Panc1 (cell line): ENCODE data around the gene CEP162. TPM values are rescaled to one million over a fixed set of nuclear protein-coding genes. Genes with fewer than 3 reads are reported as not detected.

Experiments
- ATAC-seq: fragments of 200-7000 bp; cut with Tn5 transposase; 2 replicates; pipeline ENCODE4 v1.9.1; 2020; ENCODE audit warnings: mild to moderate bottlenecking, moderate library complexity
- BruUV-seq: library from RNA; stranded (reverse); fragments of 400-500 nt; replicated peaks from 2 replicates; lab custom pipeline; 2021; lab: Mats Ljungman, UMichigan
- CTCF ChIA-PET: fragments of 300-600 bp; sonication (Branson Sonifier 250); formaldehyde crosslinking; loops from one replicate; lab custom pipeline; 2022; ENCODE audit warnings: antibody characterized with exemption; lab: Charles Lee
- POLR2A ChIA-PET: fragments of 300-600 bp; sonication (Branson Sonifier 250); formaldehyde crosslinking; loops from one replicate; lab custom pipeline; 2022; ENCODE audit warnings: antibody characterized with exemption; lab: Charles Lee
- DNase-seq: peaks from one replicate; pipeline ENCODE4 v3.0.0-alpha.2; 2010; ENCODE audit warnings: low read depth, low spot score
- H3K27ac ChIP-seq: 2 replicates; pipeline ENCODE4 v1.5.1; 2011; ENCODE audit warnings: mild to moderate bottlenecking, low read length, inconsistent platforms
- H3K27me3 ChIP-seq: fragments of 200-500 bp; sonication (Bioruptor generic); 2 replicates; pipeline ENCODE4 v1.6.0; 2014; ENCODE audit warnings: low read length, inconsistent platforms; ENCODE audit not compliant: control insufficient read depth, insufficient read depth
- H3K36me3 ChIP-seq: fragments of 200-500 bp; sonication (Bioruptor generic); 2 replicates; pipeline ENCODE4 v1.5.1; 2014; ENCODE audit warnings: inconsistent platforms, mild to moderate bottlenecking, low read length, moderate library complexity; ENCODE audit not compliant: control insufficient read depth, insufficient read depth
- H3K4me1 ChIP-seq: 2 replicates; pipeline ENCODE4 v1.5.1; 2011; ENCODE audit warnings: inconsistent platforms, mild to moderate bottlenecking, low read length, moderate library complexity; ENCODE audit not compliant: control insufficient read depth, insufficient read depth
- H3K4me3 ChIP-seq, 2 experiments: 2 replicates each; pipeline ENCODE4 v1.5.1; 2011 to 2012; ENCODE audit warnings: low read depth in 2 of 2, low read length in 2 of 2, mild to moderate bottlenecking in 2 of 2, inconsistent platforms in 1 of 2, moderate library complexity in 1 of 2
- H3K9me3 ChIP-seq: fragments of 200-500 bp; sonication (Bioruptor generic); 2 replicates; pipeline ENCODE4 v1.5.1; 2014; ENCODE audit warnings: low read depth, mild to moderate bottlenecking, inconsistent platforms, low read length, moderate library complexity; ENCODE audit not compliant: control insufficient read depth, insufficient read depth
- POLR2AphosphoS5 ChIP-seq: IDR thresholded peaks from 2 replicates; pipeline ENCODE4 v1.6.1; 2012; ENCODE audit warnings: mild to moderate bottlenecking, low read depth, low read length, moderate library complexity
- SIN3A ChIP-seq: IDR thresholded peaks from 2 replicates; pipeline ENCODE4 v1.6.1; 2012; ENCODE audit warnings: low read depth, mild to moderate bottlenecking, low read length, moderate library complexity, borderline replicate concordance; ENCODE audit not compliant: insufficient read depth
- TCF7L2 ChIP-seq: IDR thresholded peaks from 2 replicates; pipeline ENCODE4 v1.6.1; 2011; ENCODE audit warnings: mild to moderate bottlenecking, low read depth, low read length, inconsistent platforms
- in situ Hi-C: cut with HindIII; loops from 2 replicates; pipeline ENCODE4 v1.10.0; 2016; ENCODE audit warnings: low sequenced_read_pairs, low pct_unique_long_range_greater_than_20kb
- intact Hi-C: fragments of 100-400 bp; cut with micrococcal nuclease; formaldehyde crosslinking; loops from one replicate; pipeline ENCODE4 v1.10.0; 2022; ENCODE audit not compliant: unreplicated experiment
- total RNA-seq: library from RNA; stranded (reverse); gene quantifications from one replicate; pipeline ENCODE4 v1.2.1, GENCODE V29; 2021; ENCODE audit not compliant: unreplicated experiment
- TF ChIP-seq, protein P1 (sequence below): fragments of 450-650 bp; IDR thresholded peaks from 2 replicates; pipeline ENCODE4 v1.5.1; 2017; ENCODE audit warnings: mild to moderate bottlenecking
- TF ChIP-seq, protein P2 (sequence below), 2 experiments: IDR thresholded peaks; 2 replicates each; pipeline ENCODE4 v1.6.1; 2011 to 2012; ENCODE audit warnings: low read depth in 2 of 2, control low read depth in 1 of 2, low read length in 1 of 2, mild to moderate bottlenecking in 1 of 2, moderate library complexity in 1 of 2; ENCODE audit not compliant: insufficient read depth in 1 of 2

The CEP162 gene
- total RNA-seq, 1 experiment from 2014 or later: 5.3 TPM

DNA sequence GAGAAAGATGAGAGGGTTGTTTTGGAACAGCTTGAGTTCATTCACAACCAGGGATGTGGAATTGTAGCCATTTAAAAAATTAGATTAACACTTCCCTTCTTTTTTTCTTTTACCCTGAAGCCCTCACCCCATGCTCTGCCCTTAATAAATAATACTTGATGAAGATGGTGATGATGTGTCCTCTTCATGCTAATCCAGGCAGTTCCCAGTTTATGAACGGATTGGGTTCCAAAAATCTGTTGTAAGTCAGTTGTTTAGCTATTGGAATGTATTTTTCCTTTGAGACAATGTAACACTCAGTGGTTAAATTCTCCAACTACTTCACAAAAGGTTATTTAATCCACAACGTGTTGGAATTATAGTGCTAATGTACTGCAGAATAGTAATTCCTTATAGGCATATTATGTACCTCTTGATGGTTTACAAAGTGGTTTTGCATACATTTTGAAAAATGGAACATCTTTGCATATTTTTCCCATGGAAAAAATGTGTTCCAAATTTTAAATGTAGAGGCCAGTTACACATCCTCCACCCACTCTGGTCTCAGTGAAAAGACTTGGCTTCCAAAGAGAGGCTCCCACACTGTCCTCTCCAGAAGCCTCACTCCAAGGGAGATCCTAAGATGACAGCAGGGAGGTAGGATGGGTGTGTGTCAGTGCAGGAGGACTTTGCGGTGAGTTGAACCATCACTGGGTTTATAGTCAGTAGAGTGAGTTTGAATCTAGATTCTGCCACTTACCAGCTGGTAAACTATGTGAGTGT is 45.8 kb upstream of the CEP162 start:
- Histone ChIP-seq H3K9me3 (no peaks in the 10 kb centered on the region), H3K4me1 (no peaks in the 10 kb centered on the region), H3K4me3 (no peak overlapping the region), H3K27me3 (no peaks in the 10 kb centered on the region), H3K36me3 (no peaks in the 10 kb centered on the region), H3K27ac (no peak overlapping the region)
- BruUV-seq: no TSS peak
- POLR2A ChIA-PET: no interaction called here
- ATAC-seq (no peak), DNase-seq (no peak)
- TF ChIP-seq, protein P1, sequence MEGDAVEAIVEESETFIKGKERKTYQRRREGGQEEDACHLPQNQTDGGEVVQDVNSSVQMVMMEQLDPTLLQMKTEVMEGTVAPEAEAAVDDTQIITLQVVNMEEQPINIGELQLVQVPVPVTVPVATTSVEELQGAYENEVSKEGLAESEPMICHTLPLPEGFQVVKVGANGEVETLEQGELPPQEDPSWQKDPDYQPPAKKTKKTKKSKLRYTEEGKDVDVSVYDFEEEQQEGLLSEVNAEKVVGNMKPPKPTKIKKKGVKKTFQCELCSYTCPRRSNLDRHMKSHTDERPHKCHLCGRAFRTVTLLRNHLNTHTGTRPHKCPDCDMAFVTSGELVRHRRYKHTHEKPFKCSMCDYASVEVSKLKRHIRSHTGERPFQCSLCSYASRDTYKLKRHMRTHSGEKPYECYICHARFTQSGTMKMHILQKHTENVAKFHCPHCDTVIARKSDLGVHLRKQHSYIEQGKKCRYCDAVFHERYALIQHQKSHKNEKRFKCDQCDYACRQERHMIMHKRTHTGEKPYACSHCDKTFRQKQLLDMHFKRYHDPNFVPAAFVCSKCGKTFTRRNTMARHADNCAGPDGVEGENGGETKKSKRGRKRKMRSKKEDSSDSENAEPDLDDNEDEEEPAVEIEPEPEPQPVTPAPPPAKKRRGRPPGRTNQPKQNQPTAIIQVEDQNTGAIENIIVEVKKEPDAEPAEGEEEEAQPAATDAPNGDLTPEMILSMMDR: no peak
- TF ChIP-seq, protein P2, sequence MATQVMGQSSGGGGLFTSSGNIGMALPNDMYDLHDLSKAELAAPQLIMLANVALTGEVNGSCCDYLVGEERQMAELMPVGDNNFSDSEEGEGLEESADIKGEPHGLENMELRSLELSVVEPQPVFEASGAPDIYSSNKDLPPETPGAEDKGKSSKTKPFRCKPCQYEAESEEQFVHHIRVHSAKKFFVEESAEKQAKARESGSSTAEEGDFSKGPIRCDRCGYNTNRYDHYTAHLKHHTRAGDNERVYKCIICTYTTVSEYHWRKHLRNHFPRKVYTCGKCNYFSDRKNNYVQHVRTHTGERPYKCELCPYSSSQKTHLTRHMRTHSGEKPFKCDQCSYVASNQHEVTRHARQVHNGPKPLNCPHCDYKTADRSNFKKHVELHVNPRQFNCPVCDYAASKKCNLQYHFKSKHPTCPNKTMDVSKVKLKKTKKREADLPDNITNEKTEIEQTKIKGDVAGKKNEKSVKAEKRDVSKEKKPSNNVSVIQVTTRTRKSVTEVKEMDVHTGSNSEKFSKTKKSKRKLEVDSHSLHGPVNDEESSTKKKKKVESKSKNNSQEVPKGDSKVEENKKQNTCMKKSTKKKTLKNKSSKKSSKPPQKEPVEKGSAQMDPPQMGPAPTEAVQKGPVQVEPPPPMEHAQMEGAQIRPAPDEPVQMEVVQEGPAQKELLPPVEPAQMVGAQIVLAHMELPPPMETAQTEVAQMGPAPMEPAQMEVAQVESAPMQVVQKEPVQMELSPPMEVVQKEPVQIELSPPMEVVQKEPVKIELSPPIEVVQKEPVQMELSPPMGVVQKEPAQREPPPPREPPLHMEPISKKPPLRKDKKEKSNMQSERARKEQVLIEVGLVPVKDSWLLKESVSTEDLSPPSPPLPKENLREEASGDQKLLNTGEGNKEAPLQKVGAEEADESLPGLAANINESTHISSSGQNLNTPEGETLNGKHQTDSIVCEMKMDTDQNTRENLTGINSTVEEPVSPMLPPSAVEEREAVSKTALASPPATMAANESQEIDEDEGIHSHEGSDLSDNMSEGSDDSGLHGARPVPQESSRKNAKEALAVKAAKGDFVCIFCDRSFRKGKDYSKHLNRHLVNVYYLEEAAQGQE (IDR thresholded peaks at IDR 0.05; ENCODE audit: insufficient read depth in 1 of 2, low read depth in 2 of 2, low read length in 1 of 2): no peak
- TF ChIP-seq POLR2AphosphoS5 (no peak), SIN3A (no peak), TCF7L2 (no peak)
- CTCF ChIA-PET: no interaction called here
- in situ Hi-C loops: no loop called here
- intact Hi-C loops: no loop called here

DNA sequence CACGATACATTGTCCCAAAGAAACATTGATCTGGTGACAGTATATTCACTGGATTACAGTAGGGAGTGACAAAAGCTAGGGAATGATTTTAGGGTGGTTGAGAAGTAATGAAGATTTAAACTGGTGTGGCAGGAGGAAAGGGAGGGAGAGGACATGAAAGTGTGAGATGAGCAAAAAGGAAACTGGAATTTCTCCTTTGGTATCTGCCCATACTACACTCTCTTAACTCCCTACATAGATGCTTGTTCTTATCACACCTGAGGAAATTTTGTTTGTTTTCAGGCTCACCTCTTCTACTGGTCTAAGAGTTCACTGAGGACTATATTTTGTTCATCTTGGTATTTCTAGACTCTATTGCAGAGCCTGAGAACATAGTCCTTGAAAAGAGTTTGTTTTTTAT is 44.9 kb upstream of the CEP162 start:
- ChIA-PET CTCF (no interaction called here), POLR2A (no interaction called here)
- no peak for TF ChIP-seq POLR2AphosphoS5
- TF ChIP-seq, protein P2 (IDR thresholded peaks at IDR 0.05; ENCODE audit: insufficient read depth in 1 of 2, low read depth in 2 of 2, low read length in 1 of 2): no peak
- TF ChIP-seq TCF7L2: no peak
- TF ChIP-seq, protein P1: no peak
- TF ChIP-seq SIN3A: no peak
- BruUV-seq: no TSS peak
- H3K27ac ChIP-seq: no peak overlapping the region
- DNase-seq (no peak), ATAC-seq (no peak)
- intact Hi-C loops: no loop called here
- no peaks in the 10 kb centered on the region for H3K4me1 ChIP-seq
- no peaks in the 10 kb centered on the region for H3K9me3 ChIP-seq
- in situ Hi-C loops: no loop called here
- H3K36me3 ChIP-seq: no peaks in the 10 kb centered on the region
- no peak overlapping the region for H3K4me3 ChIP-seq
- H3K27me3 ChIP-seq: no peaks in the 10 kb centered on the region
